Right renal pelvis (tissue), 4 donors: ENCODE measurements around the gene MFSD8. TPM values are rescaled to one million over a fixed set of nuclear protein-coding genes. Genes with fewer than 3 reads are reported as not detected.
"Not testable (repeated sequence)": the region's sequence is repeated elsewhere in the genome, so short reads cannot be mapped to it uniquely, and the experiment has no call there.

Experiments
- DNase-seq, 4 donors: peaks; one replicate each; pipeline ENCODE4 v3.0.0-alpha.2; 2013; ENCODE audit warnings: low read depth in 4 of 4, low spot score in 3 of 4, missing footprints in 1 of 4
- polyA plus RNA-seq, 4 donors: library from polyadenylated mRNA; unstranded; fragments of 120-200 nt; gene quantifications; one replicate each; pipeline ENCODE4 v1.2.1, GENCODE V29; 2013; ENCODE audit not compliant: insufficient read length in 4 of 4

MFSD8 gene, protein sequence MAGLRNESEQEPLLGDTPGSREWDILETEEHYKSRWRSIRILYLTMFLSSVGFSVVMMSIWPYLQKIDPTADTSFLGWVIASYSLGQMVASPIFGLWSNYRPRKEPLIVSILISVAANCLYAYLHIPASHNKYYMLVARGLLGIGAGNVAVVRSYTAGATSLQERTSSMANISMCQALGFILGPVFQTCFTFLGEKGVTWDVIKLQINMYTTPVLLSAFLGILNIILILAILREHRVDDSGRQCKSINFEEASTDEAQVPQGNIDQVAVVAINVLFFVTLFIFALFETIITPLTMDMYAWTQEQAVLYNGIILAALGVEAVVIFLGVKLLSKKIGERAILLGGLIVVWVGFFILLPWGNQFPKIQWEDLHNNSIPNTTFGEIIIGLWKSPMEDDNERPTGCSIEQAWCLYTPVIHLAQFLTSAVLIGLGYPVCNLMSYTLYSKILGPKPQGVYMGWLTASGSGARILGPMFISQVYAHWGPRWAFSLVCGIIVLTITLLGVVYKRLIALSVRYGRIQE
- polyA plus RNA-seq: 10 to 100 TPM; 23.3 to 36.0 (median 27.4) TPM

DNA sequence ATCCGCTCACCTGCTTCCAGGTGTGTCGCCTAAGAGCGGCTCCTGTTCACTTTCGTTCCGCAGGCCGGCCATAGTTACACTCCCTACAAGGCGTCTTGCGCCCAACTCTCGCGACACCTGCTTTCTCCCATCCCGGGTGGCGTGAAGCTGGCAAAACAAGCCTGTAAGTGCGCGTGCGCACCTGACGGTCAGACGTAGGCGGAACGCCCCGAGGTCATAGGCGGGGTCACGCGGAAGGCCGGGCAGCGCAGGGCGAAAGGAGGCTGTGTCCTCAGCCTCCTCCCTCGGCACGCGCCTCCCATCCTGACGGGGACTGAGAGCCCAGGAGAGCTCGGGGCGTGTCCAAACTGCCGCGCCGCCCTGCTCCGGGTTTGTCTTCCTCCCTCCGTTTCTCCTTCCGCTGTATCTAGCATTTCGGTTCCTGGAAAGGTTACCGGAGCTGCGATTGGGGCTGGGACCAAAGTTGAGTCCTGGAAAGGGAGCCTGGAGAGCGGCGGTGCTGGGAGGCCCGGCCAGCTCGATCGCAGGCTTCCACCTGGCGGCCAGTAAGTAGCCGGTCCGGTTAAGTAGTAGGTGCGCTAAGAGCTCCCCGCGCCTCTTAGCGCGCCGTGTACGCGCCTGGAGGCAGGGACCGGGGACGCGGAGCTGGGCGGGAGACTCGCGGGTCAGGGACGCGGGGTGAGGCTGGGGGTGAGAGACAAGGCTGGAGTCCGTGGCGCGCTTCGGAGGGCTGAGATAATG lies at the start of gene MFSD8, which contains the start of gene ABHD18:
Gene MFSD8, minus strand, starts transcription at position 112 of the 741 bp plus-strand sequence. Its CDS starts 40 bp downstream, at position 72.
Gene ABHD18, plus strand, starts transcription at position 345 of the 741 bp plus-strand sequence. CDS start 17,550 bp downstream, outside the sequence.
- DNase-seq: peak; percentile 91 to 98 (median 94)

DNA sequence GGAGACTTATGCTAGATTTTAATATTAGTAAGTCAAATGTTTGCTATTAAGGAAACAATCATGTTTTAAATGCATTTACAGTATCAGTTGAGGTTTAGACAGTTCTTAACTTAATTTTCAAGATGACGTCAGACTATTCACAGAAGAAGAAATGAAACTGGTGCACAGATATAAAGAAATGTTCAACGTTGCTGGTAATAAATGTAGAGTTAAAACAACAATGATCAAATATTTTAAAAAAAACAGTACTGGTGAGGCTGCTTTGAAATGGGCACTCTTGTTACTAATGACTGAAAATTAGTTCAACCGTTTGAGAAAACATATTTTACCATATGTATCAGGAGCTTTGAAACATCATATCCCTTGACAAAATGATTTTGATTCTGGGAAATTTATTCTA lies 44.5 kb upstream of the MFSD8 start:
- no peak for DNase-seq

DNA sequence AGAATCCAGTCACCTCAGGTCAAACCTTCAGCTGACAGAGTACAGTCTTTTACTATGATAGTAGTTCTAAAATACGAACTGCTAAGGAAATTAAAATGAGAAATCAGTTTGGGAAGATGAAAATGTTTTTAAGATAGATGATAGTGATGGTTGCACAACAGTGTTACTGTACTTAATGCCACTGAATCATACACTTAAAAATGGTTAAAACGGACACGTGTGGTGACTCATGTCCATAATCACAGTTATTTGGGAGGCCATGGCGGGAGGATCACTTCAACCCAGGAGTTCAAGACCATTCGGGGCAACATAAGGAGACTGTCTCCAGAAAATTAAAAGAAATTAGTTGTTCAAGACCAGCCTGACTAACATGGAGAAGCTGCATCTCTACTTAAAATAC lies 41.6 kb upstream of the MFSD8 start:
- DNase-seq: no peak

DNA sequence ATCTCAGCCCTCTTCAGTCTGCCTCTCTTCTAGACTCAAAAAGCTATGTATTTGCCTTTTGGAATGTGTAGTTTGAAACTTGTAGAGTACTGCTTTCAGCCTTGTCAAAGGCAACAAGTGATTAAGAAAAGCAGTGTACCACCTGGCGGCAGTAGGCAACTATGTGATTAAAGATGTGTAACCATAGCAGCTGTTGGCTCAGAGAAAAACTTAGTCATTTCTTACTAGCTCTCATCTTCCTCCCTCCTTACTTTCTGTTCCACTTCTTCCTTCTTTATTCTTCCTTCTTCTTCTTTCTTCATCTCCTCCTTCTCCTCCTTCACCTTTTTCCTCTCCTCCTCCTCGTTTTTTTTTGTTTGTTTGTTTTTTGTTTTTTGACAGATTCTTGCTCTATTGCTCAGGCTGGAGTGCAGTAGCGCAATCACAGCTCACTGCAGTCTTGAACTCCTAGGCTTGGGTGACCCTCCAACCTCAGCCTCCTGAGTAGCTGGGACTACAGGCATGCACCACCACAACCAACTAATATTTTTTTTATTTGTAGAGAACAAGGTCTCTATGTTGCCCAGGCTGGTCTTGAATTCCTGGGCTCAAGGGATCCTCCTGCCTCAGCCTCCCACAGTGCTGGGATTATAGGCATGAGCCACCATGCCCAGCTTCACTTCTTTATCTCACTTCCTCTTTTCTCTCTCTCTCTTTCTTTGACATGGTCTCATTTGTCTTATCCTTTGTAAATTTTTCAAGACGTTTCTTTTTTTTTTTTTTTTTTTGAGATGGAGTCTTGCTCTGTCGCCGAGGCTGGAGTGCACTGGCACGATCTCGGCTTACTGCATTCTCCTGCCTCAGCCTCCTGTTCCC lies 32.8 kb upstream of the MFSD8 start:
- no peak for DNase-seq

DNA sequence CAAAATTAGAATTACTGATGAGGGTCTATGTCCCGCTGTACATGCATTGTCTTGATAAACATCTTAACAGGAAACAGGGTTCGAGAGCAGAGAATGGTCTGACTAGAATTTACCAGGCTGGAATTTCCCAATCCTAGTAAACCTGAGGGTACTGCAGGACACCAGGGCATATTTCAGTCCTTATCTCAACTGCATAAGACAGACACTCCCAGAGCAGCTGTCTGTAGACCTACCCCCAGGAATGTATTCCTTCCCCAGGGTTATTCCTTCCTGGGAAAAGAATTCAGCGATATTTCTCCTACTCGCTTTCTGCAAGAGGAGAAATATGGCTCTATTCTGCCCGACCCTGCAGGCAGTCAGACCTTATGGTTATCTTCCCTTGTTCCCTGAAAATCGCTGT lies 31.5 kb upstream of the MFSD8 start:
- not testable (repeated sequence) for DNase-seq

DNA sequence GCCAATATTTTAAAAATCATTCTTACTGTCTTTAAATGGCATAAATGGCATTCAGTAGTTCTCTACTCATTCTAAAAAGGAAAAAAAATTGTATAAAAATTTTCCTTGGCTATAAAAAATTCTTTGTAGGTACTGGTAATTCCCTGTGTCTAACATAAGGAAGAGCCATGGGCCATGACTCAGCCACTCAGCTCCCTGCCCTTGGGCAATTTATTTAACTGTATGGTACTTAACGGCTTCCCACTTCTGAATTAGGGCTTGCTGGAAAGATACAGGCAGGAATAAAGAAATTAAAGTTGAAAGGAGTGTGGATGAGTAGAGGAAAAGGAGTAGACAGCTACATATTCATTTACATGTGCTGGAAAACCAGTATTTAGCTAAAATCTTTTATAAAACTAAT lies 30.8 kb upstream of the MFSD8 start:
- DNase-seq: no peak

DNA sequence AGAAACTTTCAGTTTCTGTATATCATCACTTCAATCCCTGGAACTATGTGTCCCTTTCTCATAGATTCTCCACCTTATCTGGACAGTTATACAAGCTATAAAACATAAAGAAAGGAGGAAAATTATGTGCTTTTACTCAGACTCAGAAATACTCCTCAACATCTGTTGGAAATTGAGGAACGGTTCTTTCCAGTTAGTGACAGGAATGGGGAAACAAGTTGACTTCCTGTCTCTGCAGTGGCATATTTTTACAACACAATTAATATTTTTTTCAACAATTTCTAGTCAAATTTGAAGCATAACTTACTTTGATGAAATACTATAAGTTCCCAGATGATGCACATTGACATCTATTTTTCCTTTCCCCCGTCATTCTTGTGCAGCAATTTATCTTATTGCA lies 28.2 kb upstream of the MFSD8 start:
- DNase-seq: no peak

DNA sequence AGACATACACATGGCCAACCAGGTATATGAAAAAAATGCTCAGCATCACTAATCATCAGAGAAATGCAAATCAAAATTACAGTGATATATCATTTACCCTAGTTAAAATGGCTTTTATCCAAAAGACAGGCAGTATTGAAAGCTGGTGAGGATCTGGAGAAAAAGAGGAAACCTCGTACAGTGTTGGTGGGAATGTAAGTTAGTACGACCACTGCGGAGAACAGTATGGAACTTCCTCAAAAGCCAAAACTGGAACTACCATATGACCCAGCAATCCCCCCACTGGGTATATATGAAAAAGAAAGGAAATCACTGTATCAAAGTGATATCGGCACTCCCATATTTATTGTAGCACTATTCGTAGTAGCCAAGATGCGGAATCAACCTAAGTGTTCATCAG lies 23.7 kb upstream of the MFSD8 start:
- DNase-seq: no peak

DNA sequence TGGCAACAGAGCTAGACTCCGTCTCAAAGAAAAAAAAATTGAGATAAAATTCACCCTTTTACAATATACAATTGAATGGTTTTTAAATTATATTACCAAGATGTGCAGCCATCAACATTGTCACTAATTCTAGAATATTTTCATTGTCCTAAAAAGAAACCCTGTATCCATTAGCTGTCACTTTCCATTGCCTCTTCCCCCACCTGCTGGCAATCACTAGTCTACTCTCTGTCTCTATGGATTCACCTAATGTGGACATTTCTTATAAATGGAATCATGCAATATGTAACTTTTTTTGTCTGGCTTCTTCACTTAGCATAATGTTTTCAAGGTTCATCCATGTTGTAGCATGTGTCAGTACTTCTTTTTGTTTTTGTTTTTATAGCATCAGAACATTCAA lies 21.0 kb upstream of the MFSD8 start:
- DNase-seq: no peak

DNA sequence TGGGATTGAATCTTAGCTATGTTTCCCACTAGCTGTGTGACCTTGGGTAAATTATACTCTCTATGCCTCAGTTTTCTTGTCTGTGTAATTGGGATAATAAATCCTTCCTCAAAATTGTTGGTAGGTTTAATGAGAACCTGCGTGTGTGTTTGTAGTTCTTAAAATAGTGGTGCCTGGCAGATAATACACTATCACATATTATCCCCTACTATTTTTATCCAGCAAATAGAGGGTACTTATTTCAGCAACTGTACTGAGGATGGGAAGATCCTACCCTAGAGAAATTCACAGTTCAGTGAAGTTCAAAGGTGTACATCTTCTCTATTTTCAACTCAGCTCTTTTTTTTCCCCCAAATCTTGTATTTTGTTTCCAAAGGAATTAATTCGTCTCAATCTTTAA lies 17.5 kb upstream of the MFSD8 start:
- DNase-seq: no peak

DNA sequence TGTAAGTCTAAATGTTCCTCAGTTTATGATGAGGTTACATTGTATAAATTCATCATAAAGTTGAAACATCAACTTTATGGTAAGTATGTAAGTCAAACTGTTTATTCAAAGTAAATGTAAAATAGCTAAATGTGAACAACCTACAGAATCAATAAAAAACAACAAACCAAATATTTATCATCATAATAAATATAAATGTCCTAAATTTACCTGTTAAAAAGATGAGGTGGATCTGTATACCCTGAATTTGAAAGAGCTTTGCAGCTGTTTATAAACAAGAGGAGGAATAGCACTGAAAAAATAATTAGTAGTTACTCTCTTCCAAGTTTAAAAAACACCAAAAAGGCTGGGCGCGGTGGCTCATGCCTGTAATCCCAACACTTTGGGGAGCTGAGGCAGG lies 14.0 kb upstream of the MFSD8 start:
- no peak for DNase-seq

DNA sequence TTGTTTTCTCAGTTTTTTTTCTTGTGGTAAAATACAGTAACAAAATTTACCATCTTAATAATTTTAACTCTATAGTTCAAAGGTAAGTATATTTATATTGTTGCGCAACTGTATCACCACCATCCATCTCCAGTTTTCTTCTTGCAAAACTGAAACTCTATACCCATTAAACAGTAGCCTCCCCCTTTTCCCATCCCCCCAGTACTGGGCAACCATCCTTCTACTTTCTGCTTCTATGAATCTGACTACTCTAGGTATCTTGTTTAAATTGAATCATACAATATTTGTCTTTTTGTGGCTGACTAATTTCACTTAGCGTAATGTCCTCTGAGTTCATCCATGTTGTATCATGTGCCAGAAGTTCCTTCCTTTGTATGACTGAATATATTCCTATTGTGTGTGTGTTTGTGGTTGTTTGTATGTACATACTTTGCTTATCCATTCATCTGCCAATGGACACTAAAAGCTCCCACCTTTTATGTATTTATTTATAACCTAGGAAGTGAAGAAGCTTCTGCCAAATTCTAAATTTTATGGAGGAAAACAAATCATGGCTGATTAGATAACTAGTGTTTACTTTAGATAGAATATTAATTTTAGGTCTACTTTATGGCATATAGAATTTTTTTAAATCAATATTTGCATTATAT lies 10.3 kb upstream of the MFSD8 start:
- no peak for DNase-seq

DNA sequence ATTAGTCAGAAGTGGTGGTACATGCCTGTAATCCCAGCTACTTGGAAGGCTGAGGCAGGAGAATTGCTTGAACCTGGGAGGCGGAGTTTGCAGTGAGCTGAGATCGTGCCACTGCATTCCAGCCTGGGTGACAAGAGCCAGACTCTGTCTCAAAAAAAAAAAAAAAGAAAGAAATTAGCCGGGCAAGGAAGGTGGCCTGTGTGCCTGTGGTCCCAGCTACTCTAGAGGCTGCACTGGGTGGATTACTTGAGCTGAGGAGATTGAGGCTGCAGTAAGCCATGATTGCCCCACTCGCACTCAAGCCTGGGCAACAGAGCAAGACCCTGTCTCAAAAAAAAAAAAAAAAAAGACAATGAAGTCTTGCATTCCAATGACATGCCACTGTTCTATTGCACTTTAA lies 6.0 kb upstream of the MFSD8 start:
- DNase-seq: not testable (repeated sequence)

DNA sequence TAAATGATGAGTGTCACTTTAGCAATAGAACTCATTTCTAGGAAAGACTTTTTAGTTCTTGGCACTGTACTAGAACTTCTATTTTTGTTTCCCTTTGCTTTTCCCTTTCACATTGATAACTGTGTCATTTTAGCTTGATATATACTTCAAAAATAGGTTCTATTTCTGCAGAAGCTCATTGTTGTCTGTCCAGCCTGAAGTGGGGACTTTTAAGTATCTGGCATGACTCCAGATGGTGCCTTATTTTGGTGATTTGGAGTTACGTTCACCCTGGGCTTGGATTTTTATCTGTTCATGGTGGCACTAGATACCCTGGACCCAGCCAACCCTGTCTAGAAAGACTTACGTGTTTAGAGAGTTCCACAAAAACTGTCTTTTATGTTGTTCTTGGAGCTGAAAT lies 3.6 kb upstream of the MFSD8 start:
- DNase-seq: no peak

DNA sequence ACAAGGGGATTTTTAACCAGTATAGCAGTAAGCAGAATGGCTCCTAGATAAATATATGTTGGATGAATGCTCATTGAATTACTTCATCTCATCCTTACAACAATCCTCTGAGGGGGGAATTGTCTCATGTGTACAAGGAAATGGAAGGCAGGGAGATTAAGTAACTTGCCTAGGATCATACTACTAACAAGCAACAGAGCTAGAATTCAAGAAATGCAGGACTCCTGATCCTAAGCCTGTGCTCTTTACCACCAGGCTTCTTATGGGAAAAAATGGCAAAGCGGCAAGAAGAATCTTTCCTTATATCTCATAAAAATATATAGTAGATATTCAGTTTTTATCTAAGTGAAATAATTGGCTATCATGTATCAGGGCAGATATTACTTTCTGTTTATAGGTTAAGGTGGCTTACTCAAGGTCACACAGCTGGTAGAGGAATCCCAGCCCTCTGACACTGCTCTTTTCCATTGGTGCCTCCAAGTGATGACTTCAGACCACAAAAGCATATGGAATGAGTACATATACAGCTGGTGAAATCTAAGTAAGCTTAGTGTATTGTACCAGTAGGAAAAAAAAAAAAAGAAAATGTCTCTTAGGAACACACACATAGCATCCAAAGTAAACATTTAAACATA lies 2.3 kb upstream of the MFSD8 start:
- no peak for DNase-seq

DNA sequence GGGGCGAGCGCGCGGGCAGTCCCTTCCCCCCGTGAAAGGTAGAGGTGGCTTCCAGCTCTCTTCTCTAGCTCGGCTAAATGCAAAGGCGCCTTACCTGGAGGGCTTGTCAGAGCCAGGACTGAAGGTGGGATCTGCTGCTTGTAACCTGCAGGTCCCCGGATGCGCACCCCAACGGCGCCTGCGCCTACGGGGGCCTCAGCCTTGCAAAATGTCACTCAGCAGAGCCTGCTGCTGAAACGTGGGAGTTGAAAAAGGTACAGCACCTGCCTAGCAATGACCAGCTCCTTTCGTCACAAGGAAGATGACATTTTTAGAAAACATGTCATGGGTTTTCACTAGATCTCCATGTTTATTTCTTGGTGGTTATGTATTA lies 816 bp upstream of the MFSD8 start:
- peak in 3 of 4 donors; percentile 23 to 38 (median 32) for DNase-seq

DNA sequence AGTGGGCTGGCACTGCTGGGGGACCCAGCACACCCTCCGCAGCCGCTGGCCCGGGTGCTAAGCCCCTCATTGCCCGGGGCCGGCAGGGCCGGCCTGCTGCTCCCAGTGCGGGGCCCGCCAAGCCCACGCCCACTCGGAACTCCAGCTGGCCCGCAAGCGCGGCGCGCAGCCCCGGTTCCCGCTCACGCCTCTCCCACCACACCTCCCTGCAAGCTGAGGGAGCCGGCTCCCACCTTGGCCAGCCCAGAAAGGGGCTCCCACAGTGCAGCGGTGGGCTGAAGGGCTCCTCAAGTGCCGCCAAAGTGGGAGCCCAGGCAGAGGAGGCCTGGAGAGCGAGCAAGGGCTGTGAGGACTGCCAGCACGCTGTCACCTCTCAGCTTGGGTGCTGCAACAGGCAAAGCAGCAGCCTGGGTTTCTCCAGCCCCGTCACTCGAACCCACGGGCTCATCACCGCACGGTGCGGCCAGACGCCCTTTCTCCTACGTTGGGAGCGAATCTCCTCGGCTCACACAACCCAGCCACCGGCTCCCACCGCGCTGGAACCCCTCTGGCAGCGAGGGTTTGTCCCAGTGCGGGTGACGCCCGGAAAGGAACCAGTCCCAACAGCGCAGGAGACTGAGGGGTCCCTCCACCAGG lies 429 bp downstream of the MFSD8 start:
- DNase-seq: not testable (repeated sequence)

DNA sequence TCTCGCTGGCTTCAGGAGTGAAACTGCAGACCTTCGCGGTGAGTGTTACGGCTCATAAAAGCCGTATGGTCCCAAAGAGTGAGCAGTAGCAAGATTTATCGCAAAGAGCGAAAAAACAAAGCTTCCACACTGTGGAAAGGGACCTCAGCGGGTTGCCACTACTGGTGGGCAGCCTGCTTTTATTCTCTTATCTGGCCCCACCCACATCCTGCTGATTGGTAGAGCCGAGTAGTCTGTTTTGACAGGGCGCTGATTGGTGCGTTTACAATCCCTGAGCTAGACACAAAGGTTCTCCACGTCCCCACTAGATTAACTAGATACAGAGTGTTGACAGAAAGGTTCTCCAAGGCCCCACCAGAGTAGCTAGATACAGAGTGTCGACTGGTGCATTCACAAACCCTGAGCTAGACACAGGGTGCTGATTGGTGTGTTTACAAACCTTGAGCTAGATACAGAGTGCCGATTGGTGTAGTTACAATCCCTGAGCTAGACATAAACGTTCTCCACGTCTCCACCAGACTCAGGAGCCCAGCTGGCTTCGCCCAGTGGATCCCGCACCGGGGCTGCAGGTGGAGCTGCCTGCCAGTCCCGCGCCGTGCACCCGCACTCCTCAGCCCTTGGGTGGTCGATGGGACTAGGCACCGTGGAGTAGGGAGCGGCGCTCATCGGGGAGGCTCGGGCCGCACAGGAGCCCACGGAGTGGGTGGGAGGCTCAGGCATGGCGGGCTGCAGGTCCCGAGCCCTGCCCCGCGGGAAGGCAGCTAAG lies 1.2 kb downstream of the MFSD8 start:
- DNase-seq: not testable (repeated sequence)
